Epithelial cell of esophagus (primary cell): Measurements from ENCODE around the gene SF3B5.
"Not testable (repeated sequence)": the region's sequence is repeated elsewhere in the genome, so short reads cannot be mapped to it uniquely, and the experiment has no call there.

ENCODE experiments used
- DNase-seq: peaks from one replicate; pipeline ENCODE4 v3.0.0; 2010; ENCODE audit warnings: low read depth
- H3K4me3 ChIP-seq: 2 replicates; pipeline ENCODE4 v1.5.1; 2011; ENCODE audit warnings: mild to moderate bottlenecking, low read length, control low read depth
- CTCF ChIP-seq: IDR thresholded peaks from 2 replicates; pipeline ENCODE4 v1.5.1; 2011; ENCODE audit warnings: low read depth, mild to moderate bottlenecking, low read length, control low read depth, inconsistent platforms; ENCODE audit not compliant: insufficient read depth; ENCODE audit errors: missing control alignments

SF3B5 gene

GRCh38 chr6:144138542-144138941, 43.2 kb upstream of the SF3B5 start:
- H3K4me3 ChIP-seq: no peak overlapping the region
- DNase-seq: no peak
- TF ChIP-seq CTCF: no peak

- no peak for DNase-seq
- no peak overlapping the region for H3K4me3 ChIP-seq
- TF ChIP-seq CTCF: no peak
Observed at GRCh38 chr6:144134737-144135136, 39.4 kb upstream of the SF3B5 start.

- no peak for DNase-seq
- H3K4me3 ChIP-seq: no peak overlapping the region
- no peak for TF ChIP-seq CTCF
Observed at GRCh38 chr6:144134176-144134575, 38.8 kb upstream of the SF3B5 start.

- no peak for TF ChIP-seq CTCF
Observed at GRCh38 chr6:144133225-144133821, 38.0 kb upstream of the SF3B5 start.

GRCh38 chr6:144132167-144132690, 36.9 kb upstream of the SF3B5 start:
- H3K4me3 ChIP-seq, DNase-seq: not testable (repeated sequence)

More at GRCh38 chr6:144133225-144133821, 38.0 kb upstream of the SF3B5 start:
- no peak for DNase-seq
- no peak overlapping the region for H3K4me3 ChIP-seq

GRCh38 chr6:144131248-144131709, 35.9 kb upstream of the SF3B5 start:
- peak; percentile 77 for DNase-seq
- no peak for TF ChIP-seq CTCF
- H3K4me3 ChIP-seq: no peak overlapping the region

- no peak for TF ChIP-seq CTCF
- no peak overlapping the region for H3K4me3 ChIP-seq
- no peak for DNase-seq
Observed at GRCh38 chr6:144129469-144129868, 34.1 kb upstream of the SF3B5 start.
